ENCODE data around the gene CLDND2. TPM values are rescaled to one million over a fixed set of nuclear protein-coding genes. Genes with fewer than 3 reads are reported as not detected.

Gene CLDND2
- total RNA-seq, 2 donors from 2014 or later, result 0.37 to 1.5 TPM

DNA sequence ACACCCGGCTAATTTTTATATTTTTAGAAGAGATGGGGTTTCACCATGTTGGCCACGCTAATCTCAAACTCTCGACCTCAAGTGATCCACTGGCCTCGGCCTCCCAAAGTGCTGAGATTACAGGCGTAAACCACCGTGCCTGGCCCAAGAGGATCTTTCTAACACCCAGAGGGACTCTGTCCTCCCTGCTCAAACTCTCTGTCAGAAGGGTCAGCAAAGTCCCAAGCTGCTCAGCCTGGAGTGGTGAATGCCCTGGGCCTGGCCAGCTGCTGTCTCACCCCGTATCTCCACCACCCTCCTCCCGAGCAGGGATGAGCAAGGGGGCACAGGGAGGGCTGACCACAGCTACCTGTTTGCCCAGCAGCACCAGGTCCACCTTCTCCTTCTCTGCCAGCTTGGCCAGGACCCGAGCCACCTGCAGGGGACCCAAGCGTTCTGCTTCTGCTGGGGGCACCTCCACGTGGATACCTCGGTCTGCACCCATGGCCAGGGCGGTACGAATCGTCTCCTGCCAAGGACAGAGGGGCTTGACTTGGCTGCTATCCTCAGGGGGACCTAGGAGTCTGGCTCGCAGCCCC lies 15.9 kb downstream of the CLDND2 start:
- H3K4me3 Mint-ChIP-seq, result no peak overlapping the region
- no peaks in the 10 kb centered on the region for H3K9me3 Mint-ChIP-seq
- ATAC-seq (replicated peaks), result no peak
- peaks cover 20% of the 10 kb centered on the region for H3K4me1 Mint-ChIP-seq
- H3K27ac Mint-ChIP-seq, result peak overlapping the region; percentile 54
- H3K27me3 Mint-ChIP-seq, result no peaks in the 10 kb centered on the region
- H3K36me3 Mint-ChIP-seq (ENCODE audit: low read depth), result peaks cover 34% of the 10 kb centered on the region

DNA sequence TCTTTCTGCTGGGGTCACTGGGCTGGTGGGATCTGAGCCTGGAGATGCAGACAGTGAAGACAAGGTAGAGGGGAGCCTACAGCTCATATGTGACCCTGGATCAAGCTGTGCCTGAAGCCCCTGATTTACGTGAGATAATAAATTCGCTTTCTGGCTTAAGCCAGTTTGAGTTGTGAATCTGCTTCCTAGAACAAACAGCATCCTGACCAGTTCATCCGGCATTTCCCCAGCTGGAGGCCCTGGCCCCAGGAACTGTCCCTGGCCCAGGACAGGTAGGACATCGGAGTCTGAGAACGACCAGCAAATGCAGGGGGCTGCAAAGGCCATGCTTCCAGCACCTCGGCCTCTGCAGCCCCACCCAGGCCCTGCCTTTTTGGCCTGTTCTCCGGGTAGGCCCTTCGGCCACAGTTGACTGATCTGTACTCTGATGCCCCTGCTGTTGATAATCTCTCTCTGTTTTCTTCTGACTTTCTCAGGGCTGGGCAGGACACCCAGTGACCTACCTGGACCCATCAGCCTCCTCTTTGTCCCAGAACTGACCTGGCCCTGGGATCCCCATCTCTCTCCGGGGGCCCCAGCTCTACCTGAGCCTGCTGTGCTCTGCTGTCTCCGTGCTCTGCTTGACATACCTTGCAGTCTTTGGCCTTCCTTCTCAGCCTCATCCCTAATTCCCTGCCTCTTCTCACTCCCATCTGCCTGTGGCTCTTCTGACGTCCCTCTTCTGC lies 17.4 kb downstream of the CLDND2 start:
- H3K4me3 Mint-ChIP-seq, result no peak overlapping the region
- H3K36me3 Mint-ChIP-seq (ENCODE audit: low read depth), result peaks cover 45% of the 10 kb centered on the region
- H3K27me3 Mint-ChIP-seq, result no peaks in the 10 kb centered on the region
- no peak for ATAC-seq (replicated peaks)
- no peaks in the 10 kb centered on the region for H3K9me3 Mint-ChIP-seq
- H3K27ac Mint-ChIP-seq, result peak overlapping the region; percentile 54
- peaks cover 20% of the 10 kb centered on the region for H3K4me1 Mint-ChIP-seq

- H3K36me3 Mint-ChIP-seq (ENCODE audit: low read depth), result peaks cover 47% of the 10 kb centered on the region
These were observed 21.4 kb downstream of the CLDND2 start for GRCh38 chr19:51347209-51347928.

DNA sequence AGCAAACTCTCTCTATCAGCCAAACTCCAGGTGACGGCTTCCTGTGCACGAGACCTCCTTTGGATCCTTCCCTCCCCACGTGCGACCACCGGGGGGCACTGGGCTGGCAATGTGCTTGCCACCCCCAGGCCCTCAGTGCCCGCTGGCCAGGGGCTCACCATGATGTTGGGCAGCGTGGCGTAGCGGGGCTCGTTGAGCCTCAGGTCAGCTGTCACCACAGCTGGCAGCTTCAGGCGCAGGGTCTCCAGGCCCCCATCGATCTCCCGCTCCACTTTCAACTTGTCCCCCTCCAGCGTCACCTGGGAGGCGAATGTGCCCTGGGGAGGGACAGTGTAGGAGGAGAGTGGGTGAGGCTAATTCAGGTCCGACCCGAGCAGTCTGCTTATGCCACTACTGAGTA lies 22.1 kb downstream of the CLDND2 start:
- Mint-ChIP-seq H3K4me3 (no peak overlapping the region), H3K27ac (no peak overlapping the region)

More at GRCh38 chr19:51347209-51347928, 21.4 kb downstream of the CLDND2 start:
- Mint-ChIP-seq H3K9me3 (no peaks in the 10 kb centered on the region), H3K27me3 (no peaks in the 10 kb centered on the region), H3K4me1 (peaks cover 6% of the 10 kb centered on the region), H3K27ac (no peak overlapping the region), H3K4me3 (no peak overlapping the region)
- ATAC-seq (replicated peaks), result no peak

GRCh38 chr19:51345076-51345620 lies 23.7 kb downstream of the CLDND2 start:
- no peaks in the 10 kb centered on the region for H3K4me1 Mint-ChIP-seq
- H3K27me3 Mint-ChIP-seq, result no peaks in the 10 kb centered on the region
- H3K4me3 Mint-ChIP-seq, result no peak overlapping the region
- peak overlapping the region; percentile 15 for H3K27ac Mint-ChIP-seq
- peaks cover 31% of the 10 kb centered on the region for H3K36me3 Mint-ChIP-seq (ENCODE audit: low read depth)
- no peaks in the 10 kb centered on the region for H3K9me3 Mint-ChIP-seq
- no peak for ATAC-seq (replicated peaks)

More for the DNA sequence above, 22.1 kb downstream of the CLDND2 start:
- Mint-ChIP-seq H3K27me3 (no peaks in the 10 kb centered on the region), H3K4me1 (no peaks in the 10 kb centered on the region), H3K9me3 (no peaks in the 10 kb centered on the region), H3K36me3 (ENCODE audit: low read depth) (peaks cover 41% of the 10 kb centered on the region)
- ATAC-seq (replicated peaks), result no peak

GRCh38 chr19:51342631-51343569 lies 25.9 kb downstream of the CLDND2 start:
- H3K27me3 Mint-ChIP-seq, result no peaks in the 10 kb centered on the region
- peak overlapping the region; percentile 67 for H3K27ac Mint-ChIP-seq
- peaks cover 21% of the 10 kb centered on the region for H3K36me3 Mint-ChIP-seq (ENCODE audit: low read depth)
- no peak for ATAC-seq (replicated peaks)
- H3K9me3 Mint-ChIP-seq, result no peaks in the 10 kb centered on the region
- H3K4me3 Mint-ChIP-seq, result no peak overlapping the region
- H3K4me1 Mint-ChIP-seq, result peaks cover 7% of the 10 kb centered on the region

DNA sequence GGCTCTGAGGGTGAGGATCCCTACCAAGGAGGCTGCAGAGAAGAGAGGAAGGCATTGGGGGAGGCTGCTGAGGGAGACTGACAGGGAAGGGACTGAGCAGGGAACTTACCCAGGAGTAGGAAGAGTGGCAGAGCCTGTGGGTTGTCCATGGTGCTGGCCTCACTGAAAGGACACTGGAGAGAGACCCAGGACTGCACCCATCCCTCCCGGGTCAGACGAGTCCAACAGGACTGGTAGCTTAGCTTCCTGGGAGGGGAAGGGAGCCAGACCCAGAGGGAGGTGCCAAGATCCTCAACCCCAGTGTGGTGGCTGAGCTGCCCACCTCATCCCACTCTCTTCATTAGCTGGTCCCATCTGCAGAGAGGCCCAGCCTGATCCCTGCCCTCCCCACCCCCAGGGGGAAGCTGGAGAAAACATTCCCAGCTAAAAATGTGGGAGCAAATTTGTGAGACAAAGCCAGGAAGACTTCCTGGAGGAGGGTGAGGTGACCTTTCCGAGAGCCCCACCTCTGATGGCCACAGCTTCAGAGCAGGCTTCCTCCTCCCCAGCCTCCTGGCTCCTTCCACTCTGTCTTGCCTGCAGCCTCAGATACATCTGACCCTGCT lies 26.7 kb downstream of the CLDND2 start, which contains the start of gene VSIG10L:
Gene VSIG10L, minus strand, starts transcription at position 164 of the 605 bp plus-strand sequence. Its CDS starts 15 bp downstream, at position 149.
- ATAC-seq (replicated peaks), result no peak
- peak within 1 kb of the TSS; percentile 58 for H3K4me3 Mint-ChIP-seq
- no peaks in the 10 kb centered on the region for H3K9me3 Mint-ChIP-seq
- peak within 1 kb of the TSS; percentile 67 for H3K27ac Mint-ChIP-seq
- peaks cover 15% of the 10 kb centered on the region for H3K36me3 Mint-ChIP-seq (ENCODE audit: low read depth)
- H3K27me3 Mint-ChIP-seq, result no peaks in the 10 kb centered on the region
- peaks cover 7% of the 10 kb centered on the region for H3K4me1 Mint-ChIP-seq

GRCh38 chr19:51341066-51341465 lies 27.7 kb downstream of the CLDND2 start:
- Mint-ChIP-seq H3K4me3 (peak overlapping the region; percentile 58), H3K36me3 (ENCODE audit: low read depth) (peaks cover 9% of the 10 kb centered on the region), H3K27me3 (no peaks in the 10 kb centered on the region), H3K4me1 (peaks cover 7% of the 10 kb centered on the region), H3K27ac (peak overlapping the region; percentile 50), H3K9me3 (no peaks in the 10 kb centered on the region)
- ATAC-seq (replicated peaks), result no peak

- H3K4me1 Mint-ChIP-seq, result peaks cover 7% of the 10 kb centered on the region
- ATAC-seq (replicated peaks), result peak; percentile 90
These were observed 28.8 kb downstream of the CLDND2 start for GRCh38 chr19:51339687-51340656.

GRCh38 chr19:51339313-51339686 lies 29.5 kb downstream of the CLDND2 start:
- ATAC-seq (replicated peaks), result peak; percentile 7
- H3K27me3 Mint-ChIP-seq, result no peaks in the 10 kb centered on the region
- peak overlapping the region; percentile 55 for H3K27ac Mint-ChIP-seq
- H3K4me3 Mint-ChIP-seq, result peak overlapping the region; percentile 86
- H3K4me1 Mint-ChIP-seq, result peaks cover 7% of the 10 kb centered on the region
- H3K36me3 Mint-ChIP-seq (ENCODE audit: low read depth), result no peaks in the 10 kb centered on the region
- H3K9me3 Mint-ChIP-seq, result no peaks in the 10 kb centered on the region

More at GRCh38 chr19:51339687-51340656, 28.8 kb downstream of the CLDND2 start:
- Mint-ChIP-seq H3K9me3 (no peaks in the 10 kb centered on the region), H3K27ac (peak overlapping the region; percentile 55), H3K27me3 (no peaks in the 10 kb centered on the region), H3K36me3 (ENCODE audit: low read depth) (peaks cover 4% of the 10 kb centered on the region), H3K4me3 (peak overlapping the region; percentile 86)

DNA sequence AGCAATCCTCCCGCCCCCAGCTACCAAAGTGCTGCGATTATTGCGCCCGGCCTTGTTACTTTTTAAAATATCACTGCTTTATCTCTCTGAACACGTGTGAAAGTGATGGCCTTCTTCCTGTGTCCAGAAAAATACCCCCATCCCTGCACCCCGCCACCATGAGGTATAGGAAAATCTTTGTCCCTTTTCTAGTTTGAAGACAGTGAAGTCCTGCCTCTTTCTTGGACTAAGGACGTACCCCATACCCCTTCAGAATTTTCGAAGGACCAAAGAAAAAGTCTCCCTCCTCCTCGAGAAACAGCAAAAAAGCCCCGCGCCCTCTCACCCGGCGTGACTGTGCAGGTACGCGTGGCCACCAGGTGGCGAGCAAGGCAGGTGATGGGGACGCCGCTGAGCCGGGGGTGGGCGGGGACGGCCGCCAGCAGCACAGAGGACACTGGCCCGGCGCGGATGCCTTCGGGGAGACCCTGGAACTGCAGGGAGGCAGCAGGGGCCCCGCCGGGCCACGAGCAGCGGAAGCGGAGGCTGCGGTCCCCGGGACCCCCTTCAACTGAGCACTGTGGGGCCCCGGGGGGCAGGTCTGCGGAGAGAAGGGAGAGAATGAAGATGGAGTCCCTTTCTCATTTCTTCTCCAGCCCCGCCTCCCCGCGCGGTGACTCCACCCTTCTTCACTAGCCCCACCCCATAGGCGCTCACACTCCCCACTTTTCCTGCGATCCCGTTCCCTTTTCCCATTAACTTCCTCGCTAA lies 30.1 kb downstream of the CLDND2 start:
- Mint-ChIP-seq H3K9me3 (no peaks in the 10 kb centered on the region), H3K36me3 (ENCODE audit: low read depth) (no peaks in the 10 kb centered on the region), H3K4me3 (peak overlapping the region; percentile 86), H3K4me1 (peaks cover 7% of the 10 kb centered on the region), H3K27ac (peak overlapping the region; percentile 55), H3K27me3 (no peaks in the 10 kb centered on the region)
- peak; percentile 76 for ATAC-seq (replicated peaks)
